T follicular helper cell (primary cell): ENCODE measurements around the gene ZNF319.

Source experiments
- DNase-seq: peaks from one replicate; pipeline ENCODE4 v3.0.0-alpha.2; 2020; ENCODE audit warnings: low read depth

ZNF319 gene

GRCh38 chr16:57977418-57978069, 22.9 kb downstream of the ZNF319 start:
- DNase-seq, result no peak

DNA sequence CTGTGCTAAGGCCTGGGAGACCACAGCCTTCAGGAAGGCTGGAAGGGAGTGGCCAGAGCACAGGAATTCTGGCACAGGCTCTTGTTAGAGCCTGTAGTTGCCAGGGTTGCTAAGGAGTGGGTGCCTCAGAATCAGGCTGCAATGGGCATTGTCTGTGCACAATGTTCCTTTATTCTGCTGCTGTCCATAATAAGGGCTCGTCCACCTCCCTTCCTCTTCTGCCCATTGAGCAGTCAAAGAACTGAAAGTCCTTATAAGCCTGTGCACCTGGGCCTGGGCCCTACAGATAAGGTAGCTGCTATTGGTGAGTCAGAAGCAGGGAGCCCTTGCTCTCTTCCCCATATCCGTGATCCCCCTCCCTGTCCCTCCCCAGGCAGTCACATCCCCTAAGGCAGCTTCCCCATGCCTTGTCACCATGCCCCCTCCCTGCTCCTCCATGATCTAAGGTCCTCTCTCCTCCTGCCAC, 24.1 kb downstream of the ZNF319 start:
- no peak for DNase-seq

- no peak for DNase-seq
These were observed 28.2 kb downstream of the ZNF319 start for GRCh38 chr16:57972306-57972705.

DNA sequence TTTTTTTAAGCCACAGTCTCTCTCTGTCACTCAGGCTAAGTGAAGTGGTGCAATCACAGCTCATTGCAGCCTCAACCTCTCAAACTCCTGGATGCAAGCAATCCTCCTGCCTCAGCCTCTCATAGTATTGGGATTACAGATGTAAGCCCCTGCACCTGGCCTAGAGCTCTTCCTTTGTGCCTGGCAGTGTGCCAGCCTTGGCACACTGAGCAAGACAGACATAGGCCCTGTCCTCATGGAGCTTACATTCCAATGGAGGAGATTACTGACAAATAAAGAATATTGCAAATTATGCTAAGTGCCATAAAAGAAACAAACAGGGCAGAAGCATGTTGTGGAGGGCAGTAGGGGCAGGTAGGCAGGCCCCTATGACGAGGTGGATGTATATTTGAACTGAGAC, 28.6 kb downstream of the ZNF319 start:
- DNase-seq, result no peak

- no peak for DNase-seq
These were observed 29.5 kb downstream of the ZNF319 start, which contains the start of gene CNGB1 for GRCh38 chr16:57970970-57971369. CNGB1 (minus strand) TSS chr16:57971128; CDS start chr16:57967286, 3,842 bp downstream.

GRCh38 chr16:57970319-57970718, 30.2 kb downstream of the ZNF319 start:
- no peak for DNase-seq

DNA sequence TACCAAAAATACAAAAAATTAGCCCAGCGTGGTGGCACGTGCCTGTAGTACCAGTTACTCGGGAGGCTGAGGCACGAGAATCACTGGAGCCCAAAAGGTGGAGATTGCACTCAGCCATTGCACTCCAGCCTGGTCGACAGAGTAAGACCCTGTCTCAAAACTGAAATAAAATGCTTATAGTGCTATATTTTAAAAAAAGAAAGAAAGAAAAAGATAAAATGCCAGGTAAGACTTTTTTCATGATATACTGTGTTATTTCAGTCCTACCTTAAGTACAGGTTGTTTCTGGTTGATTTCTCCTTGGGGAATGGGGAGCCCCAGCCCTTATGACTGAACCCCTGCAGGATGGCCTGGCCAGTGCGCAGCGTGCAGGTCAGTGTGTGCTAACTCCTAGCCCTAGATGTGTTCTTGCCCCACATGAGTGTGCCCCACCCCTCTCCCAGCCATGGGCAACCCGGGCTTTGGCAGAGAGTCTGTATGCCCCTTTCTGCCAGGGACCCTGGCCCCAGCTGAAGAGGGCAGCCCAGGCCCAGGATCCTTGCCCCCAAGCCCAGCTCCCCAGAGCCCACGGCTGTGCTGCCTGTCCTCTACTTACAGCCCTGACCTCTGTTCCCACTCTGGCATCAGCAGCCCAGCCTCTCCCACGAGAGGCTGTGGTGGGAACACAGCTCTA, 30.9 kb downstream of the ZNF319 start:
- no peak for DNase-seq

- no peak for DNase-seq
These were observed 32.6 kb downstream of the ZNF319 start for GRCh38 chr16:57967916-57968315.

DNA sequence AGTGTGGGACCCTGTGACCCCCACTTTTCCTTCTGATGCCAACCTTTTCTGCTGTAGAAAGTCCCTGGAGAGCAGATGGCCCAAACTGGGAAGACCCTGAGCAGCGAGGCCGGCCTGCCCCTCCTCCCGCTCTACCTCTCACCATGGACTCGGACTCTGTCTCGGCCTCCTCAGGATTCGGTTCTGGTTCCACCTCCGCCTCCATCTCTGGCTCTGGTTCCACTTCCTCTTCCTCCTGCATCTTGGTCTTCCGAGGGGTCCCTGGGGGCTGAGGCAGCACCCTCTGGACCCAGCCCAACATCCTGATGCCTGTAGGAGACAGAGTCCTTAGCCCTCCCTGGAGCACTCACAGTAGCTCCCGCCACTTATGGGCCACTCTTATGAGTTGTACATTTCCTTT, 33.5 kb downstream of the ZNF319 start:
- no peak for DNase-seq

DNA sequence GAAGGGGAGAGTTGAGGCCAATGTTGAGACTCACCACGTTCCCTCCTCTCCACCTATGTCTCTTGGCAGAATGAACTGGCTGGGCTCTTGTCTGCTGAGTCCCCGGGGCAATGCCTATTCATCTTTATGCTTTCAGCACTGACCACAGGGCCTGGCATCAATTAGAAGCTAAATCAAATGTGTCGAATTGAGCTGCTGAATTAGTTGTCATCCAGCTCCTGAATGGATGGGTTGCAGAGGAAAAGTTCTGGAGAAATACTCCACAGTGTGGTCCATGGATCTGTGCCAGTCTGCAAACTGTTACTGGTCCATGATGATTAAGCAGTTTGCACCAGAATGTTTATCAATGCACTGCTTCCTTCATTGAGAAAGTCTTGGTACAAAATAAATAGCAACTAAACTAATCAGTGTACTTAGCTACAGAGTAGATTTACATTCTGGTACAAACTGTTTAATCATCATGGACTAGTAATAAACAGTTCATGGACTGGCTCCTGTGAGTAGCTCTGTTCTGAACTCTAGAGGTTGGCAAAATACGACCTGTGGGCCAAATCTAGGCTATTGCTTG, 34.2 kb downstream of the ZNF319 start:
- DNase-seq, result no peak

DNA sequence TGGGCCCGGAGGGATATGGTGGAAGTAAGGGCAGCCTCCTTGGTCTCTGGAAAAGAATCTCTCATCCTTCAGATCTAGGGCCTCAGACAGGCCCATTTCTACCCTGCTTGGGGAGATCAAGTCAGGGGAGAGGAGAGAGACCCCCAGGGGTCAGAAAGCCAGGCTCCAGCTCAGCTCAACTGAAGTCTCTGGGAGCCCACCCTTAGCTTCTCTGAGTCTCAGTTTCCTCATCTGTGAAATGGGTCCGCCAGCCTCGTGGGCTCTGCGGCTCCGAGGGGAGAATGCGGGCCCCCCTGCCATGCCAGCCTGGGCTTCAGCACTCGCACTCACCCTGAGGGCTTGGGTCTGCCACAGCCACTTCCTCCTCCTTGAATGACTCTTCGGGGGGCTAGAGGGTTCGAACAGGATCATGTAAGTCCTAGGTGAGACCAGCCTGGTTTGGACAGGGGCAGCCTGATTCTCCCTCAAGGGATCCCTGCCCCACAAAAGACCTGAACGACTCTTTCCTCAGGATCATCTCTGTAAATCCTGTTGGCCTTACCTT, 36.2 kb downstream of the ZNF319 start:
- DNase-seq, result no peak

DNA sequence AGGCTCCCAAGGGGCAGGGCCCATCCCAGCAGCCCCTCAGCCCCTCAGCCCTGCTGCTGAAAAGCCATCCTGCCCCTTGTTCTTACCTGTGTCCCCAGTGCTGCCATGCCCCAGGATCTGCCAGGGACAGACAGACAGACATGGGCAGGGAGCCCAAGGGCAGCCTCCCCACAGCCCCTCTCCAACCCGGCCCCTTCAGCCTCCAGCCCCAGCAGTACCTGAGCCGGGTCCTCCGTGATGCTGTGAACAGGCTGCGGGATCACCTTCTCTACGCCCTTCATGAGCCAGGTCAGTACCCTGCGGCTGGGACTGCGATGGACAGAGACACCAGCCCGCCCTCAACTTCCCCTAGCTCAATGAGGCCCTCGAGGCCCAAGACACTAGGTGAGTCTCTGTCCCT, 37.7 kb downstream of the ZNF319 start:
- no peak for DNase-seq

- DNase-seq, result no peak
These were observed 38.4 kb downstream of the ZNF319 start for GRCh38 chr16:57962046-57962445.

- DNase-seq, result no peak
These were observed 38.9 kb downstream of the ZNF319 start for GRCh38 chr16:57961538-57961937.

DNA sequence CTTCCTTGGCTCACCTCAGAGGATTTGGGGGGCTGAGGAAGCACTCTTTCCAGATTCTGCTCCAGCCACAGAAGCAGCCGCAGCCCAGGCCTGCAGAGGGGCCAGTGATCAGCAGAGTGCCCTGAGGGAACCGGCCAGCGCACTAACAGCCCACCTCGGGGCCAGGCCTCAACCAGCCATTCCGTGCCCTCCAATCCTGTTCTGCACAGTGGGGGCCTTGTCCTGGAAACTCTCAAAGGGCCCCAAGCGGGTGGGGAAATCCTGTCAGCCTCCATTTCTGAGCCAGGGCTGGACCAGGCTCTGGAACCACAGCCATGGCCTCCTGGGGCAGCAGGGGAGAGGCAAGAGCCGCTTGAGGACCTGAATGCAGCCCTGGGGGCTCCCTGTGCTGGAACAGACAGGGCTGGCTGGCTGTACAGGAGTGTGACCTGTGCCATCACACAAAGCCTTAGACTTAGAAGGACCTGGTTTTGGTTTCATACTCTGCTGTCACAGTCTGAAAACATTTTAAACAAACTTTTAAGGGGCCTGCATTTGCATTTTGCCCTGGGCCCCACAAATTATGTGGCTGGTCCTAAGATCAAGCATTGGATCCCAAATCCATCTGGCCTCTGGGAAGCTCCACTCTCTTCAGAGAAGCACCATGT, 39.5 kb downstream of the ZNF319 start:
- DNase-seq, result no peak

DNA sequence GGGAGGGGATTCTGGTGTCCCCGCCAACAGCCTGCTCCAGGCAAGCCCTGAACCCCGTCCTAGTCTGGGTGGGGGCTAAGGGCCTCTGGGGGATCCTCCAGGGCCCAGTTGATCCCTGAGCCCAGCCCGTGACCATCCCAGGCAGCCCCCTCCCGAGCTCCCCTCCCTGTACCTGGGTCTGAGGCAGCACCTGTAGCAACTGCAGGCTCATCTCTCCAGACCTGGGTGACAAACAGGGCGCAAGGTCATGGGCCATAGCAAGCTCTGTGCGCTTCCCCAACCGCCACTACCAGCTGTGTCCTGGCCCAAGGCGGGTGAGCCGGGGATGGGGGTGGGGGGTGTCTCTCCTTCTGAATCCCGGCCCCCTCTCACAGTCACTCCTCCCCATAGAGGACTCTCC, 40.2 kb downstream of the ZNF319 start:
- no peak for DNase-seq

DNA sequence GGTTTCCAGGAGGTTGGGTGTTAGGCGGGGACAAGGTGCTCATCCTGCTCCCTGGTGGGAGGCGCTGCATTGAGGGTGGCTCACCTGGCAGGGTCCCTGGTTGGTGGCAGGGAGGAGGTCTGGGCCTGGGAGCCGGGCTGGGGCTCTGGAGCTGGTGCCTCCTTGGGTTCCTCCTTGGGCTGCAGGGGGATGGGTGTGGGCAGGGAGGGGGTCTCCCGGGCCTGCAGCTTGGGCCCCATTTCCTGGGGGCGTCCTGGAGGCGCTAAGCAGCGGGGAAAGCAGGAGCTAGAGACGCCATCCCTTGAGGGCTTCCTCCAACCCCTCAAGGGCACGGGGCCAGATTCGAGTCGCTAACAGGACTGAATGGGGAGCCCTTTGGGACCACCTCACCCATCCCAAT, 40.7 kb downstream of the ZNF319 start:
- no peak for DNase-seq

DNA sequence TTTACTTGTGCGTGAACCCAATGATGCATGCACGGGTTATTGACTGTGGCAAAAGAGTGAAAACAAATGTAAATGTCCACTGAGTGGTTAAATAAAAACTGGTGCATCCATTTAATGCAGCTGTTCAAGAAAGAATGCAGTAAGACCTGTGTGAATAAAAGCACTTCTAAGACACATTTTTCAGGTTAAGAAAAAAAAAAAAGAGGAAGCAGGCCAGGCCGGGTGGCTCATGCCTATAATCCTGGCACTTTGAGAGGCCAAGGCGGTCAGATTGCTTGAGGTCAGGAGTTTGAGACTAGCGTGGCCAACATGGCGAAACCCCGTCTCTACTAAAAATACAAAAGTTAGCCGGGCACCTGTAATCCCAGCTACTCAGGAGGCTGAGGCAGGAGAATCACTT, 41.4 kb downstream of the ZNF319 start:
- DNase-seq, result no peak

- no peak for DNase-seq
These were observed 41.9 kb downstream of the ZNF319 start for GRCh38 chr16:57958544-57958943.

GRCh38 chr16:57957673-57958392, 42.6 kb downstream of the ZNF319 start:
- no peak for DNase-seq

DNA sequence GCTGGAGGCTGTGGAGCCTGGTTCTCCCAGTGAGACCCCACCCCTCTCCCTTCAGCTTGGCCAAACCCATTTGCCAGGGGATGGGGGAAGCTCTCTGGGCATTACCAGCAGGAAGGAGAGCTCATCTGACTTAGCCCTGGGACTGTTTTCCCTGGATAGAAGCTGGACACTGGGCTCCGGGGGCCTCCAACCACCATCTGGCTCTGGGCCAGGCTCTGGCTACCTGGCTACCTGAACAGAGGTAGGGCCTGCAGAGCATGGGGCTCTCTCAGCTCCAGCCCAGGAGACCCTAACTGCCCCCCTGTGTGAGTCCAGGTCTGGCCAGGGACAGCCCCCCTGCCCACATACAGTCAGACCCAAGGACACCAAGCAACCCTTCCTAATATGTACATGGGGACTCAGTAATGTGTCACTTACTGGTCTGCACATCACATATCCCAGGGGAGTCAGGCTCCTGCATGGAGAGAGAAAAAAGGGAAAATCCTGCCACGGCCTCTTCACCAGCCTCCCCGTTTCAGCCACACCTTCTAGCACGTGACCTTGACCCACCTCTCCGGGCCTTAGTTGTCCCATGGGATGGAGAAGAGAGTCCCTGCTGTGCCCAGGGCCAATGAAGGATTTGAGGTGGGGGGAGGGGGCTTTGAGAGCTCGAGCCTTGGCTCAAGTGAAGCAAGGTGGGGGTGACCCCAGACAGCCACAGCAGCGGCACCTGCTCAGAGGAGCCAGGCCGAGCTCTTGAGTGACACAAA, 43.4 kb downstream of the ZNF319 start:
- no peak for DNase-seq
